H1 (cell line): Measurements from ENCODE around the gene CADM1. TPM values are rescaled to one million over a fixed set of nuclear protein-coding genes. Genes with fewer than 3 reads are reported as not detected.

ENCODE experiments used
- SAP30 ChIP-seq: fragments of 300-600 bp; sonication (generic); IDR thresholded peaks from 2 replicates; pipeline ENCODE4 v1.7.1; 2012; ENCODE audit warnings: low read length, moderate library complexity, mild to moderate bottlenecking, inconsistent platforms; ENCODE audit not compliant: insufficient read depth, insufficient replicate concordance
- TEAD4 ChIP-seq: IDR thresholded peaks from 2 replicates; pipeline ENCODE4 v1.6.1; 2012; ENCODE audit warnings: low read depth, low read length, inconsistent platforms, mixed read lengths
- polyA plus RNA-seq, 7 experiments: library from polyadenylated mRNA; depleted of rRNA in 3 of 7; stranded (reverse) in 5 of 7; unstranded in 2 of 7; fragments of >200 nt in 5 of 7; fragments of 200-250 nt in 2 of 7; gene quantifications; 1 replicate in 5 of 7; 2 replicates in 1 of 7; 4 replicates in 1 of 7; pipeline versions ENCODE4 v1.2.1 to v1.2.3, GENCODE V29; 2011 to 2013; ENCODE audit warnings: missing spikeins in 2 of 7, mixed read lengths in 2 of 7
- total RNA-seq: library from RNA; stranded (reverse); fragmentation: NEBNext Ultra II Directional; extraction: Animal tissue kit (Norgen Biotek cat#: 25700); gene quantifications from 2 replicates; pipeline ENCODE4 v1.2.1, GENCODE V29; 2021

Gene CADM1
- total and polyA plus RNA-seq, 2 of the 8 experiments (the other 6 are each of a cell fraction or from before 2014, with no cell fraction given): 8.3 to 25.3 TPM

DNA sequence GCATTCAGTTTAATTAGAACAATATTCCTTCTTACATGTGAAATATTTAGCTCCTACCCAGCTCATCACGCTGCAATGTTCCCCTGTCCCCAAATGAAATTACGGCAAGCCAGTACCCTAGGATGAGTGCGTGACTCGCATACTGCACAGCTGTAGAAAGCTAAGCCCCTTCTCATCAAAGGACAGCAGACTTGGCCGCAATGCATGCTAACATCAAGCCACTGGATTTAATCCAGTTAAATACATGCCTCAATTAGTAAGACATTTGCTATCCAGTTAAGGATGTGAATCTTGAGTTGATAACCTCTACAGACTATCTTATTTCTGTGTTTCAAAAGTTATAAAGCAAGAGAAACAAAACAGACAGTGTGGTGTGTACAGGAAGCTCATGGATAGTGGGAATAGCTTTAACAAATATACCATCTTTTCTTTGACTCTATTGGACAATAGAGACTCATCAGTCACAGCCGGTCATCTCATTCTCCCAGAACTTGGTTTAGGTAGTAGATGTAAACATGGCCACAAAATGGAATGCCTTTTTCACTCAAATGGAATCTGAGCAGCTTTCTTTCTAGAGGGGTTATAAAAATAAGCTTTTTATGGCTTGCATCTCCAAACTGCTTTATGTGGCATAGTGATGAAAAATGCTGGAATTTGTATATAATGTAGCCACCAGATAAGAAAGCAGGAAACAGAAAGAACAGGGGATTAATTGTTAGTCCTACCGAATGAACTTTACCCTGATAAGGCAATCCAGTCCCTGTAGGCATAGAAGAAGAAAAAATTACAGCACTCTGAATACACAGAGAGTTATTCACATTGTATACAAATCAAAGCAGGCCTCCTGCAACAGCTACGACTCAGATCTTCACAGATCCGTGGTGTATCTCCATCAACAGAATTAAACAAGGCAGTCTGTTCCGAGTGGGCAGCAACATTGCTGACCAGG lies 224.1 kb downstream of the CADM1 start (continued):
- no peak for TF ChIP-seq SAP30
- TF ChIP-seq TEAD4: no peak
